H9 (cell line): ENCODE data around the gene GSK3A. TPM values are rescaled to one million over a fixed set of nuclear protein-coding genes. Genes with fewer than 3 reads are reported as not detected.

Experiments
- DNase-seq: peaks from one replicate; pipeline ENCODE4 v3.0.0-alpha.2; 2017
- H2AFZ ChIP-seq: one replicate; pipeline ENCODE4 v1.6.1; 2013; ENCODE audit warnings: mild to moderate bottlenecking, low read length, control low read depth, moderate library complexity
- H2AK5ac ChIP-seq: 2 replicates; pipeline ENCODE4 v1.6.1; 2013; ENCODE audit warnings: low read length, control low read depth, mixed read lengths; ENCODE audit not compliant: insufficient read length
- H2BK120ac ChIP-seq: one replicate; pipeline ENCODE4 v1.6.1; 2013; ENCODE audit warnings: low read depth, mild to moderate bottlenecking, low read length, control low read depth, inconsistent platforms; ENCODE audit not compliant: poor library complexity, severe bottlenecking
- H2BK12ac ChIP-seq: 2 replicates; pipeline ENCODE4 v1.6.1; 2013; ENCODE audit warnings: low read length, control low read depth, mixed read lengths, low read depth; ENCODE audit not compliant: insufficient read length
- H2BK15ac ChIP-seq: 2 replicates; pipeline ENCODE4 v1.6.1; 2013; ENCODE audit warnings: low read depth, low read length, control low read depth
- H2BK20ac ChIP-seq: one replicate; pipeline ENCODE4 v1.6.1; 2013; ENCODE audit warnings: low read depth, mild to moderate bottlenecking, low read length, control low read depth, inconsistent platforms; ENCODE audit not compliant: poor library complexity, severe bottlenecking
- H2BK5ac ChIP-seq: 2 replicates; pipeline ENCODE4 v1.6.1; 2013; ENCODE audit warnings: low read length, control low read depth, mixed read lengths; ENCODE audit not compliant: insufficient read length
- H3K14ac ChIP-seq: 2 replicates; pipeline ENCODE4 v1.6.1; 2013; ENCODE audit warnings: low read length, control low read depth; ENCODE audit not compliant: insufficient read depth
- H3K18ac ChIP-seq: 2 replicates; pipeline ENCODE4 v1.6.1; 2013; ENCODE audit warnings: low read depth, mild to moderate bottlenecking, mixed read lengths, low read length, control low read depth; ENCODE audit not compliant: insufficient read length
- H3K23ac ChIP-seq: 2 replicates; pipeline ENCODE4 v1.6.1; 2013; ENCODE audit warnings: low read length, control low read depth, mixed read lengths, low read depth; ENCODE audit not compliant: insufficient read length
- H3K23me2 ChIP-seq: 2 replicates; pipeline ENCODE4 v1.6.1; 2013; ENCODE audit warnings: low read depth, mild to moderate bottlenecking, mixed read lengths, low read length, control low read depth; ENCODE audit not compliant: insufficient read length, poor library complexity, severe bottlenecking
- H3K27ac ChIP-seq: 2 replicates; pipeline ENCODE4 v1.5.1; 2013; ENCODE audit warnings: low read length, control low read depth, mixed read lengths, low read depth; ENCODE audit not compliant: insufficient read length
- H3K27me3 ChIP-seq: 2 replicates; pipeline ENCODE4 v1.6.1; 2013; ENCODE audit warnings: low read length, control low read depth, inconsistent platforms; ENCODE audit not compliant: insufficient read depth
- H3K4ac ChIP-seq: 2 replicates; pipeline ENCODE4 v1.6.1; 2013; ENCODE audit warnings: low read depth, mild to moderate bottlenecking, control low read depth, inconsistent platforms, low read length, moderate library complexity
- H3K4me1 ChIP-seq: 2 replicates; pipeline ENCODE4 v1.6.1; 2013; ENCODE audit warnings: low read length, control low read depth, inconsistent platforms; ENCODE audit not compliant: insufficient read depth
- H3K4me2 ChIP-seq: 2 replicates; pipeline ENCODE4 v1.6.1; 2013; ENCODE audit warnings: low read length, control low read depth, mixed read lengths; ENCODE audit not compliant: insufficient read length, insufficient read depth
- H3K56ac ChIP-seq: 2 replicates; pipeline ENCODE4 v1.6.1; 2013; ENCODE audit warnings: low read depth, mild to moderate bottlenecking, mixed read lengths, low read length, control low read depth; ENCODE audit not compliant: insufficient read length
- H3K79me1 ChIP-seq: 2 replicates; pipeline ENCODE4 v1.6.1; 2013; ENCODE audit warnings: low read depth, mild to moderate bottlenecking, moderate library complexity, low read length, control low read depth, inconsistent platforms; ENCODE audit not compliant: insufficient read depth, poor library complexity, severe bottlenecking
- H3K79me2 ChIP-seq: 2 replicates; pipeline ENCODE4 v1.6.1; 2013; ENCODE audit warnings: low read length, control low read depth, inconsistent platforms; ENCODE audit not compliant: insufficient read depth
- H3K9ac ChIP-seq: 2 replicates; pipeline ENCODE4 v1.6.1; 2013; ENCODE audit warnings: low read length, control low read depth, mixed read lengths; ENCODE audit not compliant: insufficient read length; ENCODE audit errors: extremely low read depth
- H3K9me3 ChIP-seq: one replicate; pipeline ENCODE4 v1.6.1; 2013; ENCODE audit warnings: low read depth, low read length, inconsistent platforms; ENCODE audit not compliant: control insufficient read depth
- H3T11ph ChIP-seq: one replicate; pipeline ENCODE4 v1.6.1; 2013; ENCODE audit warnings: mild to moderate bottlenecking, low read length, control low read depth, inconsistent platforms
- H4K20me1 ChIP-seq: one replicate; pipeline ENCODE4 v1.6.1; 2013; ENCODE audit not compliant: control insufficient read depth, insufficient read length, insufficient read depth
- H4K5ac ChIP-seq: 2 replicates; pipeline ENCODE4 v1.6.1; 2013; ENCODE audit warnings: low read depth, mild to moderate bottlenecking, mixed read lengths, low read length, control low read depth; ENCODE audit not compliant: insufficient read length
- H4K8ac ChIP-seq: replicated peaks from 2 replicates; pipeline ENCODE4 v1.6.1; 2013; ENCODE audit warnings: low read length, control low read depth, mixed read lengths, low read depth; ENCODE audit not compliant: insufficient read length
- H4K91ac ChIP-seq: 2 replicates; pipeline ENCODE4 v1.6.1; 2013; ENCODE audit warnings: low read depth, mild to moderate bottlenecking, moderate library complexity, mixed read lengths, low read length, control low read depth; ENCODE audit not compliant: insufficient read length
- H3K27ac Mint-ChIP-seq, 3 experiments: 2 replicates in 2 of 3; 3 replicates in 1 of 3; pipeline ENCODE4 v1.8.0; 2020 to 2021; ENCODE audit warnings: mixed read lengths in 3 of 3, mild to moderate bottlenecking in 1 of 3, moderate library complexity in 1 of 3
- H3K27me3 Mint-ChIP-seq: 2 replicates; pipeline ENCODE4 v1.8.0; 2021; ENCODE audit warnings: low read depth, mild to moderate bottlenecking, moderate library complexity, mixed read lengths
- H3K36me3 Mint-ChIP-seq, 3 experiments: 2 replicates in 2 of 3; 3 replicates in 1 of 3; pipeline ENCODE4 v1.8.0; 2020 to 2021; ENCODE audit warnings: low read depth in 3 of 3, mixed read lengths in 3 of 3; ENCODE audit not compliant: insufficient read depth in 1 of 3
- H3K4me1 Mint-ChIP-seq, 2 experiments: 2 replicates each; pipeline ENCODE4 v1.8.0; 2020; ENCODE audit warnings: mixed read lengths in 2 of 2
- H3K4me3 Mint-ChIP-seq, 2 experiments: 2 replicates in 1 of 2; 3 replicates in 1 of 2; pipeline ENCODE4 v1.8.0; 2020 to 2021; ENCODE audit warnings: mild to moderate bottlenecking in 2 of 2, mixed read lengths in 2 of 2, moderate library complexity in 1 of 2
- H3K9me3 Mint-ChIP-seq, 2 experiments: 2 replicates in 1 of 2; 3 replicates in 1 of 2; pipeline ENCODE4 v1.8.0; 2020; ENCODE audit warnings: mild to moderate bottlenecking in 2 of 2, mixed read lengths in 2 of 2, moderate library complexity in 1 of 2
- CTCF ChIP-seq: fragments of 200-600 bp; sonication (generic); conservative IDR thresholded peaks from 3 replicates; pipeline ENCODE4 v1.8.0; 2021; ENCODE audit warnings: antibody characterized with exemption, mild to moderate bottlenecking
- WGBS: extraction: QIAGEN DNeasy Blood & Tissue Kit; methylation state at CpG from one replicate; pipeline ENCODE4 v1.1.7; 2013; ENCODE audit warnings: missing lambda C conversion rate, low lambda C conversion rate, mixed read lengths; ENCODE audit not compliant: insufficient read length; ENCODE audit errors: extremely low coverage; 5-methylcytosine and 5-hydroxymethylcytosine counted together
- total RNA-seq: library from RNA; stranded (reverse); gene quantifications from 2 replicates; pipeline ENCODE4 v1.2.1, GENCODE V29; 2021

GSK3A gene
- total RNA-seq, 1 experiment from 2014 or later = 52.4 TPM

GRCh38 chr19:42230571-42230970 lies 11.8 kb downstream of the GSK3A start:
- no peak for DNase-seq
- Mint-ChIP-seq H3K9me3 (no peaks in the 10 kb centered on the region), H3K27ac (no peak overlapping the region), H3K36me3 (peaks cover 47 to 92% (median 89%) of the 10 kb centered on the region in 3 experiments; a peak in 6 of 7 replicates), H3K4me3 (no peak overlapping the region), H3K27me3 (no peaks in the 10 kb centered on the region; the same call in 1 of the 2 replicates), H3K4me1 (peaks cover 0 to 6% of the 10 kb centered on the region in 2 experiments; a peak in 1 of 4 replicates)
- Histone ChIP-seq H3K56ac (no peak overlapping the region), H3K27ac (no peak overlapping the region), H3K9ac (no peak overlapping the region), H2BK15ac (no peak overlapping the region), H2BK12ac (no peak overlapping the region), H4K5ac (no peak overlapping the region), H3T11ph (no peak overlapping the region), H3K14ac (no peak overlapping the region), H2AFZ (no peak overlapping the region), H2BK20ac (no peak overlapping the region), H2BK120ac (no peak overlapping the region), H3K9me3 (no peaks in the 10 kb centered on the region), H2BK5ac (no peak overlapping the region), H4K20me1 (no peaks in the 10 kb centered on the region), H3K4ac (no peak overlapping the region), H3K79me1 (no peaks in the 10 kb centered on the region), H3K79me2 (peaks cover 2% of the 10 kb centered on the region; the same call in 1 of the 2 replicates), H2AK5ac (no peak overlapping the region), H3K4me2 (no peak overlapping the region), H3K23ac (no peak overlapping the region), H3K23me2 (no peaks in the 10 kb centered on the region), H3K27me3 (no peaks in the 10 kb centered on the region), H3K18ac (no peak overlapping the region), H4K91ac (no peak overlapping the region), H4K8ac (no peak overlapping the region), H3K4me1 (no peaks in the 10 kb centered on the region)
- no peak for TF ChIP-seq CTCF
- WGBS = no CpG with 5 or more reads among the region's 4 CpGs
